Hematopoietic multipotent progenitor cell treated with erythropoietin and hydrocortisone succinate and interleukin-3 and kit ligand, for 6 days (in vitro differentiated cells): ENCODE measurements around the gene MYCL.

ENCODE experiments used
- DNase-seq: peaks from one replicate; pipeline ENCODE4 v3.0.0-alpha.2; 2015

The MYCL gene, protein sequence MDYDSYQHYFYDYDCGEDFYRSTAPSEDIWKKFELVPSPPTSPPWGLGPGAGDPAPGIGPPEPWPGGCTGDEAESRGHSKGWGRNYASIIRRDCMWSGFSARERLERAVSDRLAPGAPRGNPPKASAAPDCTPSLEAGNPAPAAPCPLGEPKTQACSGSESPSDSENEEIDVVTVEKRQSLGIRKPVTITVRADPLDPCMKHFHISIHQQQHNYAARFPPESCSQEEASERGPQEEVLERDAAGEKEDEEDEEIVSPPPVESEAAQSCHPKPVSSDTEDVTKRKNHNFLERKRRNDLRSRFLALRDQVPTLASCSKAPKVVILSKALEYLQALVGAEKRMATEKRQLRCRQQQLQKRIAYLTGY

GRCh38 chr1:39901714-39902459 lies at the start of gene MYCL:
Gene MYCL (minus strand): TSS chr1:39901917. CDS start chr1:39901434, 483 bp downstream.
- peak; percentile 84 for DNase-seq

- DNase-seq: no peak
Observed at GRCh38 chr1:39949891-39950290, 48.2 kb upstream of the MYCL start.

DNA sequence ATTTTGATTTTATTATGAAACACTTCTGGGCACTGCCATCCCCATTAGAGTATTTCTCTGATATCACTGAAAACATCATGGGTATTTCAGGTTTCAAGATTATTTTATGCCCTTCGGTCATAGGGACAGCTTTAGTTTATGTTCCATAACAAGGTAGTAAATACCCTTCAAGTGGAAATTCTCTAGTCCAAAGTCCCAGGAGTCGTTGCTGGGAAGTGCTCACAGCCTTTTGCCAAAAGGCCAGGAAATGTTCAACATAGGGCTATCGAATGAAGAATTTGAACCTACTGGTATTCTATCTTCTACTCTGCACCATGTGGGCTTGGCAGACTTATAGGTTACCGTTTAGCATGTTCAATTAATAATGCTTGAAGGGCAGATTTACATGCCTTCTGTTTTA lies 45.5 kb upstream of the MYCL start:
- no peak for DNase-seq

- no peak for DNase-seq
Observed at GRCh38 chr1:39946216-39946615, 44.5 kb upstream of the MYCL start.

DNA sequence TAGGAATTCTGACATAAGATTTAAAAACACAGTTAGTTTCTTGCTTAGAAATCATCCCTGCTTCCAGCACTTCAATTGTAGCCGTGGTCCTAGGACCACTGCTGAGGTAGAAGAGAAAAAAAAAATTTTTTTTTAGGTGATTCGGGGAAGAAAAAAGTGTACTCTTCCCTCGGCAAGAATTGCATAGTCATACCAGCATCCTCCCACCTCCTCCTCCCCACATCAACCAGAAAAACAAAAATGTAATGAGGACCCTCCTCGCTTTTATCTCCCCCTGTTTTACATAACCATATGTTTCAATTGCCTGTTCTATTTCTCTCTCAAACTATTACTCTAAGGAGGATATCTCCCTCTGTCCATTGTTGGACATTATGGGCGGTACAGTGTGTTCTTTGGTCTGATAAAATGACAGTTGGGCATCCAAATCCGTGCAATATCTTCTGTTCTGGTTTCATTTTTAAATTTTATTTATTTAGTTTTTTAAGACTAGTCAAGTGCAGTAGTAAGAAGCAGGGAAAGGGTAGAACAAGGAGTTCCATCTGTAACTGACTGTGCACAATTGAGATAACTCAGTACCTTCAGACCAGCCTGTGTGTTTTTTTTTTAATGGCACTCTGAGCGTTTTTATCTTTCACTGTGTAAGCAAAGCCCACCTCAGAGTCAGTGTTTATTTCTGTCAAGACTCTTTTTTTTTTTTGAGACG lies 42.8 kb upstream of the MYCL start:
- DNase-seq: peak; percentile 69

DNA sequence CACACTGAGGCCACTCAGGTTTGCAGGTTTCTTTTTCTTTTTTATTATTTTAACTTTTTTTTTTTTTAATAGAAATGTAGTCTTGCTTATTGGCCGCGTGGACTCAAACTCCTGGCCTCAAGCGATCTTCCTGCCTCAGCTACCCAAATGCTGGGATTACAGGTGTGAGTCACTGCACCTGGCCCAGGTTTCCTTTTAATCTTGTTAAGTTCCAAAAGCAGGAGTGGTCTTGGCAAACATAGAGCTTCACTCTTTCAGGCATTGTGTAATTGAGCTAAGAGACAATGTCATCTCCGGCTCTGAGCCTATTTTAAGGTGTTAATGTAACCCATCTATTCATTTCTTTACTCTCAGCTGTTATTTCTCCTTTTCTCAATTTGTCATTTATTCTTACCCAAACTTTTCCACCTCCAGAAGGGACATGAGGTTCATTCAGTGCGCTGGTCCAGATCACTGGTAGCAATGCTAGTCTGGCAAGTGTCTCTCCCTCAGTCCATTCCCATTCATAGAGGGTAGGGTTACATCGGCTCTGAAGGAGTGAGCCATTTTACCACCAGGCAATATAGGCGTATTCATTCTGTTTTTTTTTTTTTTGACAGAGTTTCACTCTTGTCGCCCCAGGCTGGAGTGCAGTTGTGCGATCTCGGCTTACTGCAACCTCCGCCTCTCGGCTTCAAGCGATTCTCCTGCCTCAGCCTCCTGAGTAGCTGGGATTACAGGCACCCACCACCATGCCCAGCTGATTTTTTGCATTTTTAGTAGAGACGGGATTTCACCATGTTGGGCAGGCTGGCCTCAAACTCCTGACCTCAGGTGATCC lies 42.0 kb upstream of the MYCL start:
- no peak for DNase-seq

DNA sequence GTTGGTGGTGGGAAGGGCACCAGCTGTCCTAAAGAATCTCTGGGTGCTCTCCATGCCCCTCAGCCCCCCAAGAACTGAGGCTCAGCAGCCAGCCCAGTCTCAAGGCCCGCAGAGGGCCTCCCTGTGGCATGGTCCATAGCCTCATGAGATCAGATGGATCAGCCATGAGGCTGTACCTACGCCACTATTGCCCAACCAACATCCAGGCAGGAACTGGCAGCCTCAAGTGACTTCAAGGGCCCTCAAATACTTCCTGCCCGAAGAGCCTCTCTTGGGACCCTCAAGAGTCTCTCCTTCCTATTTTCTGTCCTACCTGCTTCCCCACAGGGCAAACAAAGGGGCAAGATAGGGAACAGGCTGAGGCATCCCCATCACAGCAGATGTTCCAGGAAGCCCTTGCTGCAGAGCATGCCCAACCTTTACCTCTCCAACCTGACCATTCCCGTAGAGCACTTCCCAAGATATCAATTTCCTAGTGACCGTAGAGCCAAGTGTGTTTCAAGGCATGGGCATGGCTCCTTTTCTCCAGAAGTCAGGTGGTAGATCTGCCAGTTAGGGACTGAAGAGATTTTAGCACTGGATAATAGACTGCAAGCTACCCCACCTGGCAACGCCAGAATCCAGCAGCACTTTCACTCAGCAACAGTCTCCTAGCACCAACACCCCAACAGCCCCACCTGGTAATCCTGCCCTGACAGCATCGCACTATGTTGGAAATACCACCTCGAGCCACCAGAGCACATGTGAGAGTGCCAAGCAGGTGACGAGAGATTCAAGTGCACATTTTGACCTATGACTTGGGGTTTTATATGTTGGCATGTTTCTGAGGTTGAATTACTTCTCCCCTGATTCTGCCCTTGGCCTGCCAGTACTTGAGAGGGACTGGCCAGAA lies 39.5 kb upstream of the MYCL start:
- no peak for DNase-seq

DNA sequence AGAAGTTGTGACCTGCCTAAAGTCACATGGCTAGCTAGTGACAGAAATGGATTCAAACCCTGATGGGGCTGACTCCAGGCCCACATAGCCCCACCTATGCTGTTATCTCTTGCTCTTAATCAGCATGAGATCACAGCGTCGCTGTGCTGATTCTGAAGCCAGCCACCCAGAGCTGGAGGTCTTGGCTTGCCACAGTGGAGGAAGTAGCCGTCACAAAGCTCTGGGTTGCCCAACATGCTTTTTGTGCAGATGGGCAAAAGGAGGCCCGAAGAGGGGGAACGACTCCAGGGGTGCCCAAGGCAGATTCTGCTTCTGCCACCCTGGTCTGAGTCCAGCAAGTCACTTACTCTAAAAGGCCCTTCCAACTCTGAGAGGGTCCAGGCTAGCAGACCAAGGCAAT lies 38.5 kb upstream of the MYCL start:
- peak; percentile 76 for DNase-seq

DNA sequence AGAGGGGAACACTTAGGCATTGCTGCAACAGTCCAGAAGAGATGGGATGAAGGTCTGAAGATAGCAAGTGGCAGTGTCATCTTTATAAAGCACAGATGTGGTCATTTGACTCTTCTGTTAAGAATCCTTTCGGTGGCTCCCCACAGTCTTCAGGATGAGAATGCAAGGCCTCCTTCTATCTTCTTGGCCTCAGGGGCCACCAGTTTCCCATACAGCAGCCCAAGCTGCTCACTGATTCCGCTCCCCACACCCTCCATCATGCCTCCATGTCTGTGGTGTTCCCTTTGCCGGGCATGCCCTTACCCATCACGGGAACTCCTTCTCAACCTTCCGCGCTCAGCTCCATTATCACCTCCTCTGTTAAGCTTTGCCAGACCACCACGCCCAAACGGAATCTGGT lies 37.1 kb upstream of the MYCL start:
- no peak for DNase-seq

GRCh38 chr1:39936724-39937491 lies 35.2 kb upstream of the MYCL start:
- DNase-seq: peak; percentile 31

DNA sequence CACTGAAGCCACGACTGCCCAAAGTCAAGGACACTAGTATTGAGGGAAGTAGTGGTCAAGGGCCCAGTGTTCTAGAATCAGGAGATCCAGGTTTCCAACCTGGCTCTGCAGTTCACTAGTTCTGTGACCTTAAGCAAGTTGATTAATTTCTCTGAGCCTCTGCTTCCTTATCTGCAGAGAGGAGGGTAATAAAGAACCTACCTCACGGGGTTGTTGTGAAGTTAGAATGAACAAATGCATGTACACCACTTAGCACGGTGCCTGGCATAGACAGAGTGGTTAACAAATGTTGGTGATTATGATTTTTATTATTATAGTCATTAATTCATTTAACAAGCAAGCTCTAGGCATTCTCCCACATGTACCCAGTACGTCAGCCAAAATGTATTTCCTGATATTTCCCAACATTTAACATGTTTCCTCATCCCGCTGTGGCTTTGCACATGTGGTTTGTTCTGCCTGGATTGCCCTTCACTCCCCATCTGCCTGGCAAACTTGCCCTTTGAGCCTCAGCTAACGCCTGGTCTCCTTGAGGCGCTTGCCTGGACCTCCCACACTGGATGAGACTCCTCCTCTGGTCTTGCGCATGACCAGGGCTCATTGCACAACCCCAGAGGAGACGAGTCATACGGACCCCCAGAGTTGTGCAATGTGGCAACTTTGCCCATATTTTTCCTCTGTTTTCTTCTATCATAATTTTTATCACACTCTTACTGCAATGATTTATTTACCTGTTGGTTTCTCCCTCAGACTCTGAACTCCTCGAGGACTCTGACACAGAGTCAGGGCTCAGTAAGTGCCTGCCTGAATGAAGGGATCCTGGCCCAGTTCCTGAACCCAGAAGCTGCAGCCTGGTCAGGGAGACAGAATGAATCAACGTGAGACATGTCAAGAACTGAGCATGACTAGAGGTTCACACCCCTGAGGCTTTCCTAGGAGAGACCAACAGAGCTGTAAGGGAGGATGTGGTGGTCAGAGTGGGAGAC lies 32.5 kb upstream of the MYCL start:
- DNase-seq: peak; percentile 73

- no peak for DNase-seq
Observed at GRCh38 chr1:39928809-39929587, 27.3 kb upstream of the MYCL start.

DNA sequence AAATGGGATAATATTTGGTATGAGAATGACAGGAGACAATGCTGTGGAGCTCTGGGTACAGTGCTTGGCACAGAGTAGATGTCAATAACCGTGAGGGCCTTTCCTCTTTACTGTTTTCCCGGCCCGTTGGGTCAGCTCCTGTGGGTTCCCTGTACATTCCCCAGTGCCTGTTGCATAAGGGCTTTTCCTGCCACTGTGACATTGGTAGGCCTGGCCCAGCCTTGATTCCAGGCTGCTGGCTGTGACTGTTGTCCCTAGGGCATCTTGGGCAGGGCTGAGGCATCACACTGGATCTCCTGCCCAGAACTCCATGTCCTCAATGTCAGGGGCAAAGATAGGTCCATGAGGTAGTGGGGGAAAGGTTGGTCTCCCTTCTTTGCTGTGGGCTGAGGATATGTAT lies 25.8 kb upstream of the MYCL start:
- no peak for DNase-seq

GRCh38 chr1:39926820-39927219 lies 25.1 kb upstream of the MYCL start:
- no peak for DNase-seq

- no peak for DNase-seq
Observed at GRCh38 chr1:39926343-39926793, 24.7 kb upstream of the MYCL start.

DNA sequence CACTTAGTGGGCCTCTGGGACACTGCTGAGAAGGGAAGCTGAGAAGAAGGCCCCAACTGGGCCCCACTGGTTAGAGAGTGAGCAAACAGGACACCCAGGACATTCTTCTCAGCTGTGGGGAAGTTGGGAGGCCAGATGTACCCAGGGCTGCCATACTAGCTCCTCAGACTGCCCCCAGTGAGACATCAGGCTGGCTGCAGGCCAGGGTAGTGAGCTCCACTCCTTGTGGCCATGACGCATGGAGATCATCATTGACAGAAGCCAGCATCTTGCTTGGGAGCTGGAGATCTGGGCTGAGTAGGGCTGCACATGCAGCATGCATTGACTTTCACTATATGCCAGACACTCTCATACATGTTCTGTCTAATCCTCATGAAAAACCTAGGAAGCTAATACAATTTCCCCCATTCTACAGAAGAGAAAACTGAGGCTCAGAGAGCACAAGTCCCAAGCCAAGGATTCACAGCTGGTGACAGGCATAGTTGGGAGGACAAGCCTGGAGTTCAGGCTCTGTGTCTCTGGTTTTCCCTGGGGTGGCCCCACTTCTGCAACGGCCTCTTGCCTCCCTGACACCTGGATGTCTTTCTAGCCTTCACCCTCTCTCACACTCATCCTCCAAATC lies 24.1 kb upstream of the MYCL start:
- no peak for DNase-seq

- DNase-seq: no peak
Observed at GRCh38 chr1:39922251-39922688, 20.6 kb upstream of the MYCL start.

- DNase-seq: peak; percentile 83
Observed at GRCh38 chr1:39919545-39919944, 17.8 kb upstream of the MYCL start.
